ENCODE results near the gene FOSB. TPM values are rescaled to one million over a fixed set of nuclear protein-coding genes. Genes with fewer than 3 reads are reported as not detected.
A peak's percentile ranks its signal among the peaks of the same experiment; 100 is the strongest.

Gene FOSB
- total and polyA plus RNA-seq, 9 of the 15 experiments (the other 6 are each of a cell fraction or from before 2014, with no cell fraction given): 0.11 to 2.7 (median 0.73) TPM

DNA sequence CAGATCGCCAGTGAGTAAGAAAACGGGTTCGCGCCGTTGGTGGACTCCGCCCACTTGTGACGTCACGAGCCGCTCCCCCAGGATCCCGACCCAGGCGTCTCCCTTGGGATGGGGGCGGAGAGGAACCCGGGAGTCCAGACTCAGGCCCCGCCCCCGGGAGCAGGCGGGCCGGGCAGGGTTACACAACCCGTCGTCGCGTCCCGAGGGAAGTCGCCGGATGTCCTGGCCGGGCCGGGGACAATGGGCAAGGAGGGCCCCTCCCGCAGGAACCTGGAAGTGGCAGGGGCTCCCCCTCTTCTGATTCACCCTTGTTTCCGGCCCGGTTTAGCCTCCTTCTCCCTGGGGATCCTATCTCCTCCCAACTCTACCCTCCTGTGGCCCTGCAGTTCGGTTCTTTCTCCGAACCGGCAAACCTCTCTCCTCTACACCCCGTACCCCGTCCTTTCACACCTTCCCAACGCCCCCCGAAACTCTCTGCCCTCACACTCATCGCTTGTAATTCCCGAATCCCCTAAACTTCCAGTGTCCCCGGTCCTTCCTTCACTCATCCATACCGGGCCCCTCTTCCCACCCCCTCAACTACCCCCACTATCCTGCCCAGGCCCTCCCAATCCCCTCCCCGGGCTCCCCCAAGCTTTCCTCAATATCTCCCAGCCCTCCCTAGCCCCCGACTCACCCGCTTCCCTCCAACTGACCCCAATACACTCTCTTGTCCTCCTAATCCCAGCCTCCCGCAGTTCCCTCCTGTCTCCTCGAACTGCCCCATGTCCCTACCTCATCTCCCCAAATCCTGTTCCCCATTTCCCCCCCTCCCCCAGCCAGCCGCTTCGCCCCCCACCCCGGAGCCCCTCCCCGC is 24.1 kb upstream of the FOSB start (continued):
- TF ChIP-seq, protein P1, sequence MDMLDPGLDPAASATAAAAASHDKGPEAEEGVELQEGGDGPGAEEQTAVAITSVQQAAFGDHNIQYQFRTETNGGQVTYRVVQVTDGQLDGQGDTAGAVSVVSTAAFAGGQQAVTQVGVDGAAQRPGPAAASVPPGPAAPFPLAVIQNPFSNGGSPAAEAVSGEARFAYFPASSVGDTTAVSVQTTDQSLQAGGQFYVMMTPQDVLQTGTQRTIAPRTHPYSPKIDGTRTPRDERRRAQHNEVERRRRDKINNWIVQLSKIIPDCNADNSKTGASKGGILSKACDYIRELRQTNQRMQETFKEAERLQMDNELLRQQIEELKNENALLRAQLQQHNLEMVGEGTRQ (CRISPR knock-in tag; IDR thresholded peaks at IDR 0.05): no peak
- no peak for TF ChIP-seq GABPB2 (CRISPR knock-in tag; conservative IDR thresholded peaks at IDR 0.05)
- no peak for TF ChIP-seq NELFE (IDR thresholded peaks at IDR 0.05; ENCODE audit: insufficient read depth, insufficient read length)
- TF ChIP-seq PTTG1 (tag; IDR thresholded peaks at IDR 0.05; ENCODE audit: low read depth): no peak
- TF ChIP-seq L3MBTL2 (IDR thresholded peaks at IDR 0.05): no peak
- TF ChIP-seq MCM2 (IDR thresholded peaks at IDR 0.05; ENCODE audit: low read depth): no peak
- no peak for TF ChIP-seq CBFA2T3 (IDR thresholded peaks at IDR 0.05)
- TF ChIP-seq, protein P2, sequence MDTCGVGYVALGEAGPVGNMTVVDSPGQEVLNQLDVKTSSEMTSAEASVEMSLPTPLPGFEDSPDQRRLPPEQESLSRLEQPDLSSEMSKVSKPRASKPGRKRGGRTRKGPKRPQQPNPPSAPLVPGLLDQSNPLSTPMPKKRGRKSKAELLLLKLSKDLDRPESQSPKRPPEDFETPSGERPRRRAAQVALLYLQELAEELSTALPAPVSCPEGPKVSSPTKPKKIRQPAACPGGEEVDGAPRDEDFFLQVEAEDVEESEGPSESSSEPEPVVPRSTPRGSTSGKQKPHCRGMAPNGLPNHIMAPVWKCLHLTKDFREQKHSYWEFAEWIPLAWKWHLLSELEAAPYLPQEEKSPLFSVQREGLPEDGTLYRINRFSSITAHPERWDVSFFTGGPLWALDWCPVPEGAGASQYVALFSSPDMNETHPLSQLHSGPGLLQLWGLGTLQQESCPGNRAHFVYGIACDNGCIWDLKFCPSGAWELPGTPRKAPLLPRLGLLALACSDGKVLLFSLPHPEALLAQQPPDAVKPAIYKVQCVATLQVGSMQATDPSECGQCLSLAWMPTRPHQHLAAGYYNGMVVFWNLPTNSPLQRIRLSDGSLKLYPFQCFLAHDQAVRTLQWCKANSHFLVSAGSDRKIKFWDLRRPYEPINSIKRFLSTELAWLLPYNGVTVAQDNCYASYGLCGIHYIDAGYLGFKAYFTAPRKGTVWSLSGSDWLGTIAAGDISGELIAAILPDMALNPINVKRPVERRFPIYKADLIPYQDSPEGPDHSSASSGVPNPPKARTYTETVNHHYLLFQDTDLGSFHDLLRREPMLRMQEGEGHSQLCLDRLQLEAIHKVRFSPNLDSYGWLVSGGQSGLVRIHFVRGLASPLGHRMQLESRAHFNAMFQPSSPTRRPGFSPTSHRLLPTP (IDR thresholded peaks at IDR 0.05; ENCODE audit: borderline replicate concordance, extremely low read depth, insufficient read length): no peak
- no peak for TF ChIP-seq ZNF282 (CRISPR knock-in tag; IDR thresholded peaks at IDR 0.05)
- no peak for TF ChIP-seq MEF2D (tag; conservative IDR thresholded peaks at IDR 0.05; ENCODE audit: low read depth)
- no peak for TF ChIP-seq ZNF140 (CRISPR knock-in tag; IDR thresholded peaks at IDR 0.05)
- TF ChIP-seq TAL1 (IDR thresholded peaks at IDR 0.05): peak; percentile 19; the same call in 1 of the 2 replicates
- peak; percentile 45; the same call in 1 of the 2 replicates for TF ChIP-seq SMARCA4 (IDR thresholded peaks at IDR 0.05)
- TF ChIP-seq SRSF1 (IDR thresholded peaks at IDR 0.05; ENCODE audit: low read depth, low read length): no peak
- TF ChIP-seq, protein P3, sequence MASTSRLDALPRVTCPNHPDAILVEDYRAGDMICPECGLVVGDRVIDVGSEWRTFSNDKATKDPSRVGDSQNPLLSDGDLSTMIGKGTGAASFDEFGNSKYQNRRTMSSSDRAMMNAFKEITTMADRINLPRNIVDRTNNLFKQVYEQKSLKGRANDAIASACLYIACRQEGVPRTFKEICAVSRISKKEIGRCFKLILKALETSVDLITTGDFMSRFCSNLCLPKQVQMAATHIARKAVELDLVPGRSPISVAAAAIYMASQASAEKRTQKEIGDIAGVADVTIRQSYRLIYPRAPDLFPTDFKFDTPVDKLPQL (IDR thresholded peaks at IDR 0.05; ENCODE audit: extremely low read depth, insufficient read length): no peak
- TF ChIP-seq SMAD4 (CRISPR knock-in tag; conservative IDR thresholded peaks at IDR 0.05): peak; percentile 87
- TF ChIP-seq POU5F1 (IDR thresholded peaks at IDR 0.05; ENCODE audit: borderline replicate concordance, low read depth, low read length, partially characterized antibody): no peak
- no peak for TF ChIP-seq ZNF76 (CRISPR knock-in tag; IDR thresholded peaks at IDR 0.05; ENCODE audit: borderline replicate concordance)
- TF ChIP-seq, protein P4, sequence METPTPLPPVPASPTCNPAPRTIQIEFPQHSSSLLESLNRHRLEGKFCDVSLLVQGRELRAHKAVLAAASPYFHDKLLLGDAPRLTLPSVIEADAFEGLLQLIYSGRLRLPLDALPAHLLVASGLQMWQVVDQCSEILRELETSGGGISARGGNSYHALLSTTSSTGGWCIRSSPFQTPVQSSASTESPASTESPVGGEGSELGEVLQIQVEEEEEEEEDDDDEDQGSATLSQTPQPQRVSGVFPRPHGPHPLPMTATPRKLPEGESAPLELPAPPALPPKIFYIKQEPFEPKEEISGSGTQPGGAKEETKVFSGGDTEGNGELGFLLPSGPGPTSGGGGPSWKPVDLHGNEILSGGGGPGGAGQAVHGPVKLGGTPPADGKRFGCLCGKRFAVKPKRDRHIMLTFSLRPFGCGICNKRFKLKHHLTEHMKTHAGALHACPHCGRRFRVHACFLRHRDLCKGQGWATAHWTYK (CRISPR knock-in tag; IDR thresholded peaks at IDR 0.05): no peak
- TF ChIP-seq NEUROD1 (IDR thresholded peaks at IDR 0.05; ENCODE audit: borderline replicate concordance, low read depth, low read length, partially characterized antibody): no peak
- TF ChIP-seq, protein P5, sequence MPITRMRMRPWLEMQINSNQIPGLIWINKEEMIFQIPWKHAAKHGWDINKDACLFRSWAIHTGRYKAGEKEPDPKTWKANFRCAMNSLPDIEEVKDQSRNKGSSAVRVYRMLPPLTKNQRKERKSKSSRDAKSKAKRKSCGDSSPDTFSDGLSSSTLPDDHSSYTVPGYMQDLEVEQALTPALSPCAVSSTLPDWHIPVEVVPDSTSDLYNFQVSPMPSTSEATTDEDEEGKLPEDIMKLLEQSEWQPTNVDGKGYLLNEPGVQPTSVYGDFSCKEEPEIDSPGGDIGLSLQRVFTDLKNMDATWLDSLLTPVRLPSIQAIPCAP (CRISPR knock-in tag; IDR thresholded peaks at IDR 0.05; ENCODE audit: borderline replicate concordance): no peak
- no peak for TF ChIP-seq SAFB2 (IDR thresholded peaks at IDR 0.05; ENCODE audit: borderline replicate concordance, low read depth, low read length, severe bottlenecking)
